22Rv1 (cell line): ENCODE data around the gene ACSS3.

Source experiments
- CTCF ChIP-seq: fragments of 450-650 bp; IDR thresholded peaks from 2 replicates; pipeline ENCODE4 v1.5.1; 2017; ENCODE audit warnings: mild to moderate bottlenecking
- ZFX ChIP-seq: fragments of 450-650 bp; IDR thresholded peaks from 2 replicates; pipeline ENCODE4 v1.6.1; 2017; ENCODE audit warnings: antibody characterized with exemption, borderline replicate concordance

DNA sequence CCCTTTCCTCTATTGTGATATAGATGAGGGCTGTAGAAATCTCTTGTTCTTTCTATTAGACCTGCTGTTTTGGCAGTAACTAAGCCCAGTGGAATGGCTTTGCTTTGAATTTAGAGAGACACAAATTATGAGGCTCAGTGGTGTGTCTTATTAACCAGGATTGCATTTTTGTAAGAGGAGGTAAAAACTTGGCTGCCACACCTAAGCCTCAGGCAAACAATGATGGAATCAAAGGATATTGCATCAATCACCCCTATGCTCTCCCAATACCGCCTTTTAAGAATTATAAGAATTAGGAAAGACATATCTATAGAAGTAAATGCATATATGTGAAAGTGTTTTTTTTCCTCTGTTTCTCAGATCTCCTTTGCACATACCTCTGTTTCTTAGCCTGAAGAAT, 63.3 kb downstream of the ACSS3 start:
- TF ChIP-seq ZFX = no peak
- no peak for TF ChIP-seq CTCF
